Left lobe of liver (tissue), 2 donors: Measurements from ENCODE around the gene XPO4. TPM values are rescaled to one million over a fixed set of nuclear protein-coding genes. Genes with fewer than 3 reads are reported as not detected.

Experiments
- ATAC-seq: fragments of 200-7000 bp; cut with Tn5 transposase; one replicate; pipeline ENCODE4 v1.9.1; 2020; ENCODE audit warnings: mild to moderate bottlenecking, moderate library complexity
- DNase-seq: peaks from one replicate; pipeline ENCODE4 v3.0.0-alpha.2; 2020; ENCODE audit warnings: low spot score
- total RNA-seq: library from RNA; stranded (reverse); gene quantifications from one replicate; pipeline ENCODE4 v1.2.1, GENCODE V29; 2021
- donor health status: DM: no; HTN: no; CAD: no; lungs with moderate emphysema.
- donor health status: DM: no; HTN: yes; CAD: no.

XPO4 gene
- total RNA-seq, 1 donor from 2014 or later, result 5.2 TPM

DNA sequence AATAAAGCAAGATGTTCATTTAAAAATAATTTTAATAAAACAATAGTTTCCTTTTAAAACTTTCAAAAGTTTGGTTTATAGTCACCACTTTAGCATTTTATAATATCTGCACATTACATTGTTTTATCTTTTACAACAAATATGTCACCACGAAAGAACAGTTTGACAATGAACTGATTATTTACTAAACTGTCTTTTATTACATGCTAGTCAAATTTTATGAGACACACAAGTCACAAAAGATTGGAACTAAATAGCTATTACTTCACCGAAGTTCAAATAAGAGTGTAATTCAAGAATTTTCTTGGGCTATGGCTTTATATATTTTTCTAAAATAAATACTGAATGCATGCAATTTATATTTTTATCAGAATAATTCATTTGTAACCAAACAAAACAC lies 71.3 kb downstream of the XPO4 start:
- ATAC-seq, result no peak
- no peak for DNase-seq

DNA sequence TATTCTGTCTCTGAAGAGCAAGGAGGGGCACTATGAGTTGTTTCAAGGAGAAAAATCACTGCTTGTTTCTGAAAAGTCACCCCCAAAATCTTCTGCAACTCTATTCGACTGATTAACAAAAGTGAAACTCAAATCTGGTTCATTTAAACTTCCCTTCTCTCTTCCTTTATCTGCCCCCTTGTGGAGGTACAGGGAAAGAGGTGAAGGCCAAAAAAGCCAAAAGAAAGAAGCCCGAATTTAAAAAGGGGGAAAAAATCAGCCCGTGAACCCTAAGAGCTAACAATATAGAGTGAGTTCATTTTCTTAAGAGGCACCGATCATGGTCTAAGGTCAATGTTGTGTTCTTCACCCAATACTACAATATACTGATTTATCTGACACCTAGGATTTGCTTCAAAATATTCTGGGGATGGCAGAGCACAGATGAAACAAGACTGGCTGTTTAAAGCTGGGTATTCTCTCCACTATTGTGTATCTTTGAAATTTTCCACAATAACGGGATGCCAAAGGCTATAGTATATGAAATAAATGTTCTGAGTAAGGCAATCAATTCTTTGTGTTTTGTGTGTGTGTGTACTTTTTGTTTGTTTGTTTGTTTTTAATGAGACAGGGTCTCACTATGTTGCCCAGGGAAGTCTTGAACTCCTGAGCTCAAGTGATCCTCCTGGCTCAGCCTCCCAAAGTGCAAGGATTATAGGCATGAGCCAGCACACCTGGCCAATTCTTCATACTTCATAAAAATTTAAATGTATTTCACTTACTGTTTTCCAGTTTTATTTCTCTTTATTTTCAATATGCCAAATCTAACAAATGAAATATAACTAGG lies 73.8 kb downstream of the XPO4 start:
- DNase-seq, result no peak
- ATAC-seq, result peak; percentile 95

DNA sequence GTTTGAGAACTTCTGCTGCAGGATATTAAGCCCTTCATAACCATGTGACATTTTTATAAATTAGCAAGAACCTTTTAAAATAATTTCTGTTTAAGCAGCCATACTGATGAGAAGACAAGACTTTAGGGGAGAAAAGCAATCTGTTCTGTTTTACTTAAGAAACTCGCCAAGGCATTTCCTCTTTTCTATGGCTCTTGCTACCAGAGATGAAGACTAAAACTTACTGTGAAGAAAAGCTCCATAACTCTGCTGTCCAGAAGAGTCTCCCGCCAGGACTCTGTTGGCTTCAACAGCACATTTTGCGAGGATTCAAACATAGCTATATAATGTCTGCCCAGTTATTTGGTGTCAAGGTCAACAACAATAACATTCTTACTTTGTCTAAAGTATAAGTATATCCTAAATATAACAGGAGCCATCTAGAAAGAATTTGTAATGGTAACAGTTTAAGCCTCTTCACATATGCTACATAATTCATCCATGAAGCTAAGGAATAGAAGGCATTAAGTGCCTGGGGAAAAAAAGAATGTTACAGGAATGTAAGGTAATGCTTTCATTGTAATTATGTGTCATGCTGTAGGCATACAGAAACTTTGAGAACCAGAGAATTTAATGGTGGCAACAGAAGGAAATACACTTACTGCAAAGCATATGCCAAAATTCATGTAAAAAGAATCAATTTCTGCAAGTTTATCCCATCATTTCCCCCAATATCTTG lies 75.5 kb downstream of the XPO4 start:
- ATAC-seq (no peak), DNase-seq (no peak)

DNA sequence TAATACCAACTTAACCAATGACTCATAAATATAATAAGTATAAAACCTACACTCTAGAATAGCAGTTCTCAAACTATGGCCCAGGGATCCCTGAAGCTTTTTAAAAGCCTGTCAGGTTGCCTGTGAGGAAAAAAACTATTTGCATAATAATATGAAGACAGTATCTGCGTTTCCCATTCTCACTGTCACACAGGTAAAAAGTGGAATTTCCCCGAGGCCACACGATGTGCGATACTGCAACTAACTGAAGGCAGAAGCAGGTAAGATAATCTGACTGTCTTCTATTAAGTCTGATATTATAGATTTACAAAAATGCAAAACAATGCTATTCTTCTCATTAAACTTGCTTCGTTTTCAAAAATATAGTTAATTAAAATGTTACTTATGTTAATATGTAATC lies 76.2 kb downstream of the XPO4 start:
- ATAC-seq (no peak), DNase-seq (no peak)

DNA sequence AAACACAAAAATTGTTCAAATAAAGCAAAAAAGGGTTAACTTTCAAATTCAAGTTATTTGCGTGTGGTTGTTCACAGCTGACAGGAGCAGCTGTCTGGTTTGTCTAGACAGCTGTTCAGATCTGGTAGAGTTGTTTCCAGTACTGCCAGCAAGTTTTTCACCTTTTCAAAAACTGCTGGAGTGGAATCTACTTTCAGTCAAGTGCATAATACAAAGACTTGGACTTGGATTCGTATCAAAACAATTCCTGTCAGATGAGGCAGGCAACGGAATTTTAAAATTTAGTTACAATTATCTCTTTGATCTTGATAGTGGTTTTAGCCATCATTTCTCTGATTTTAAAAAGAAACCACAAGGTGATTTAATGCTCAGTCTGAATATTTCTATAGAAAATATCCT lies 77.1 kb downstream of the XPO4 start:
- ATAC-seq (no peak), DNase-seq (no peak)

DNA sequence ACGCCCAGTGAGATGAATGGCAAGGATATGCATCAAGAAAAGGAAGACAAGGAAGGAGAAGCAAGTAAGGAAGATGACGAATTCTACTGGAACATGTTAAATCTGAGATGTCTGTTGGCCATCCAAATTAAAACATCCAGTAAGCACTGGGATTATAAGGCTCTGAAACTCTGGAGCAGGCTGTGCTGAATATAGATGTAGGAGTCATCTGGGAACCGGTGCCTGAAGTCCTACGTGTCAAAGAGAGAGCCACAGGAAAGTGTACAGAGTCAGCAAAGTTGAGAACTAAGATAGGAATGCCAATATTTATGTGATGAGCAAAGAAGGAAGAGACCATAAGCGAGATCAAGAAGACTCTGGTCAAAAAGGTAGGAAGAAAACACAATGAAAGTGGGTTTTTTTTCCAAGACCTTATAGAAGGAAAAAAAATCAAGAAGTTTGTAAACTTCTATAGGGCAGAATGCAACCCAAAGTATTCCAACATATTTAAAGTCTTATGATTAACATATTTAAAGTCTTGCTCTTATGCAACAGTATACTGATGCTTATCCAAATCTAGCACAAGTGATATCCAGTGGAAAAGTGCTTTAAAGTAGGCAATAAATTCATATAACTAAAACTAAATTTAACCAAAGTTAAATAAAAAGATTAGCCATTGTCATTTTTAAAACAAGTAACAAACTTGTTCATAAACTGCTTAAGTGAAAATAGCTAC lies 77.6 kb downstream of the XPO4 start:
- DNase-seq, result no peak

DNA sequence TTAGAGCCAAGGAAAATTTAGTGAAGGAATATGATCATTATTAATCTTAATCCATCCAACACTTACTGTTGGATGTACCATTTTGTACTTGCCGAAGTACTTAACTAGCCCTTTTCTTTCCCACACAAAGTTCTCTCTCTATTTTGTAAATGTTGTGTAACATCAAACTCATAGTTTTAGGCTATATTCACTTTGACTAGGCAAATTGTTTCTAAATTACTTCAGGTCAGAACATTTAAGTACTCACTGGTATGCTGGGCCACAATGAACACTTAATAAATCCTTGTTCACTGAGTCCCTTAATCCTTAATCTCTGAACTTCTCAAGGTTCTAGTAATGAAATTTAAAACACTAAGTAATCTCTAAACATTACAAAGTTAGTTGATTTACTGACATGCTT lies 79.5 kb downstream of the XPO4 start:
- ATAC-seq (no peak), DNase-seq (no peak)

More for the DNA sequence above, 77.6 kb downstream of the XPO4 start:
- ATAC-seq, result no peak

DNA sequence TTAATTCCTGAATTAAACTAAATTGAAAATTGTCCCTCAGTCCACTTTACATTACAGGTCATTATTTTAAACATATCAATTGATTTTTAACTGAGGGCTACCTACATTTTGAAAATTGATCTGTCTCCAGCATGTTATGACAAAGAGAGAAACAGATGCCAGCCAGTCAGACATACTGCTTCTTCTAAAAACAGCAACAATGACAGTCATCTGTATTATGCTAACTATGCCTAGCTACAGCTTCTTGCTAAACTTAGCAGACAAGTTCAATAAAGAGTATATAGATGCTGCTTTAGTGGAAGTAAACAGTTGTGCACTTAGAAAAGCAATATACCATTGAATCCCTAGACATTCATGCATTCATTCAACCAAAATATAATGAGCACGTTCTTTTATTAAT lies 80.1 kb downstream of the XPO4 start:
- DNase-seq (no peak), ATAC-seq (no peak)

DNA sequence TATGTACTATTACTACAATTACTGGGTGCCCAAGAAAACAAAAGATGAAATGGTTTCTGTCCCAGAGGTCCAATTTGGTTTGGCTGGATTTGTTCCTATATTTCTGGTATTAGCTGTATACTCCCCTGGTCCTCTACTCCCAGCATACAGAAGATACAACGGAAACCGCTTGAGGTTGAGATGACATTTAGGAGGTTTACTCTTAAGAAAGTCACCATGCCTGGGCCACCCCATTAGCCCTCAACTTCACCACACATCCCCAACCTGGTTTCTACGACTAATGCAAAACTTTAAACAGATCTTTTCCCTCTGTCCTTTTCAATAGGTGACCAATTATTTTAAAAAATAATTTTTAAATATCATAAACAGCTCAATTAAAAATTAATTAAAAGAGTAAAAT lies 82.8 kb downstream of the XPO4 start:
- DNase-seq, result no peak
- ATAC-seq, result no peak

DNA sequence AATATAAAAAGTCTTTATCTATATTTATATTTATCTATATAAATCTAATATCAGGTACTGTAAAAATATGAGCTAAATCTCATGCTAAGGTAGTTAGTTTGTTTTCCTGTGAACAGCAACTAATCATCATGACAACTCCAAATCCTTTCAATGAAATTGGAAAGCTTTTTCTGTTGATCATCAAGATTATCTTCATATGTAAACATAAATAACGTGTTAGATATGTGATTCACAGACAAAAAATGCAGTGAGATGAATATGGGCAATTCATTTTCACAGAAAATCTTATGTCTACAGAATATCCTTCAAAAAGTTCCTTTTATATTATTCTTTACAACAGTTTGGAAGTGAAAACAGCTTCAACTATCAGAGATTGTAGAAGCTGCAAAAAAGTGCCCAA lies 87.1 kb downstream of the XPO4 start:
- DNase-seq, result no peak
- ATAC-seq, result no peak

DNA sequence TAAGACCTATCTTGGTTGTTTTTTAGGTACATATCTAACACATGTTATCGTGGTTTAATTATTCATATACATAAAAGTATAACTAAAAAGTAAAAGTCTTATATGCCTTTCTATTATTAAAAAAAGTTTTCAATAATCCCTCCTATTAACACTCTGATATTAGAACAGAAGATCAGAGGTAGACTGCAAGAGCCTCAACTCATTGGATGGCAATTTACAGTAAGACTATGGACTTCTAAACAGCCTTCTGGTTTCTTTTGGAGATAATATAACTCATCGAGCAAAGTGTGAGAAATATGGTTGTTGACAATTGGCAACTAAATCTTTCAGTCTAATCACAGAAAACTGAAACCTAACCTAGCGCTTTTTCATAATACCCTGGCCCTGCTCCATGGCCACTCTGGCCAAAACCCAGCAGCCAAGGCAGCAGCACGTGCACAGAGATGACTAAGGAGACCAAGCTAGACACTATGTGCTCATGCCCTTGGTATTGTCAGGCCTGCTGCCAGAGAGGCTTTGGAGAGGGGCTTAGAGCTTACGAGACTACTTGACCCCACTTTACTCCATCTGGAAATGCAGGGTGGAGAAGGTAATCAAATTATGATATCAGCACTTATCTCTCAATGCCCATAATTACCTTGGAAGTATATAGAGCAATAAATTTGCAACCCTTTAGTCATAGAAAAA lies 88.2 kb downstream of the XPO4 start:
- peak; percentile 73 for DNase-seq
- ATAC-seq, result peak; percentile 94

DNA sequence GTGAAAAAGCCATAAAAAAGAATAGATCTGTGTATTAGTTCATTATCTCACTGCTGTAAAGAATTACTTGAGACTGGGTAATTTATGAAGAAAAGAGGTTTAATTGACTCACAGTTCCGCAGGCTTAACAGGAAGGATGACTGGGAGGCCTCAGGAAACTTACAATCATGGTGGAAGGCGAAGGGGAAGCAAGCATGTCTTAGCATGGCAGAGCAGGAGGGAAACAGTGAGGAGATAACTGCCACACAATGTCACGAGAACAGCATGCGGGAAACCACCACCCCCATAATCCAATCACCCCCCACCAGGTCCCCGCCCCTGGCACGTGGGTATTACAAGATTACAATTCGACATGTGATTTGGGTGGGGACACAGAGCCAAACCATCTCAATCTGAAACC lies 89.7 kb downstream of the XPO4 start:
- ATAC-seq, result no peak
- no peak for DNase-seq

DNA sequence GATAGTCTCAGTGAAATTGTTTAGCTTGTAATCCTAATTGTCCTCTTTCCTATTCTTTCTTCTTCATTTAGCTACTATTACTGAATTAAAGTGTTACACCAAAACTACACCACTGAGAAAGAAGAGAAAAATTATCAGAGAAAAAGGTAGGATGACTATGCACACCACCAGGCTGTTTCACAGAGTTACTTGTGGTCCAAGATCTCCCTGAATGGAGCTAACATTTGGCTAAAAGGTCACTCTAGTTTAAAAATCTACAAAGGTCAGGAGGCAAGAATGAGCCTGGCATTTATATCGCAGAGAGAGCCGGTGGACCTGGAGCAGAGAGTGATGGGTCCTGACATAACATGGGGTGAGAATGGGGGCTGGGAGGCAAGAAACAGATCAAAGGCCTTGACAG lies 91.7 kb downstream of the XPO4 start:
- no peak for DNase-seq
- ATAC-seq, result no peak

DNA sequence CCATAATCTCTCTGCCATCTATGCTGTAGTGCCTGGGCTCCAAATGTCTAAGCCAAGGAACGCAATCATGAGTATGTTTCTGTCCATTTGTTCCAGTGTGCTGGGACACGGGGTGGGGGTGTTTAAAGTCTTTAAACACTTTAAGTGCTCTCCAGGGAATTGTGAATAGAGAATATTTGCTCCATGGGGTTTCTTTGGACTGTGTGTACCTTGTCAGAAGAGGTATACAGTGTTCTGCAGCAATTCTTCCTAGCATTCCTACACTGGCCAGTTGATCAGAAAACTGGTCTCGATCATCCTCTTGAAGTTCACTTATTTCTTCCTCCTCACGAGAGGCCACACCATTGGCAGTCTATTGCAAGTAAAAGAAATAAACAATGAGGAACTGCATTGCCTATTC lies 93.7 kb downstream of the XPO4 start:
- ATAC-seq (no peak), DNase-seq (no peak)

DNA sequence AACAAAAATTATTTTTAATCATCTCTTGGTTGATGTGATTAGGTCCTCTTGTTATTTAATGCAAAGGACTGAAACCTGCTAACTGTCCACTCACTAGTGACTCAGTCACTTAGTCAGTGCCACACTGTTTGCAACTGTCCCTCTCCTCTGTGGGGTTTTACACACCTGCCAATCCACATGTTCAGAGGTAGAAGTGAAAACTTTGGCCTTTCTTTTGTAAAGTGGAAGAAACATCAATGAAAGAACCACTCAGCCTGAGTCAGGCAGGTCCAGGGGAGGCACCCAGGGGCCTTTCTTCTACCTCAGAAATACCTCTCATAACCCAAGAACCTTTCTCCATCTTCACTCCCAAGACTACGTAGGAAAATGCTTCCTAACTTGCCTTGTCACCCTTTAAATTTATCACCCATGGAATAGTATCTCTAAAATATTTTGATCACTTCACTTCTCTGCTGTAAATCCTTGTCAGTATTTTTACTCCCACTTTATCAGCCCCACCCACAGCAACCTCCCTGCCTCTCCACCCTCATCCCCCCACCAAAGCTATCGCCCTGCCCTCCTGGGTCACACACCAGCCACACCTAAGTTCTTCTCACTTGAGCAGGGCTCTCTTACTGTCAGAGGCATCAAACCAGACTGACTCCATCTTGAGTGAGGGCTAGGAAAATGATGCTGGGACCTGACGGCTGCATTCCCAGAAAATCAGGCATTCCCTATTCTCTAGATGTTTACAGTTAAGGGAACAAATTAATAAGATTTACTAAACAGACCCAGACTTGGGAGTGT lies 99.2 kb downstream of the XPO4 start:
- DNase-seq, result no peak
- no peak for ATAC-seq

DNA sequence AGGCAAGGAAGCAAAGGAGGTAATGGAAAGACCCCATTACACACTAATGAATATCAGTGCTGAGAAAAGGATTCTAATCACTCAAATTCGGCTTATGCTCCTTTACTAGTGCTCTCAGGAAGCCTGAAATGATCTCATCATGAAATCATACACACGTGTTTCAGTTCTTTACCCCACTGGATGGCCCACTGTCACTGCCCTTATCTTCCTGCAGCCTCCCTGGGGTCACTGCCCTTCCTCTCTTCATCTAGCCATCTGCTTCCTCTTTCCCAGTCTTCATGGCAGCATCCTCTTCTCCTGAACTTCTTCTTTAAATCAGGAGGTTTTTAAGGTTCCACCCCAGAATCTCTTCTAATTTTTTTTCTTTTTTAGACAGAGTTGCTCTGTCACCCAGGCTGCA lies 100.8 kb downstream of the XPO4 start:
- peak; percentile 33 for ATAC-seq
- no peak for DNase-seq

DNA sequence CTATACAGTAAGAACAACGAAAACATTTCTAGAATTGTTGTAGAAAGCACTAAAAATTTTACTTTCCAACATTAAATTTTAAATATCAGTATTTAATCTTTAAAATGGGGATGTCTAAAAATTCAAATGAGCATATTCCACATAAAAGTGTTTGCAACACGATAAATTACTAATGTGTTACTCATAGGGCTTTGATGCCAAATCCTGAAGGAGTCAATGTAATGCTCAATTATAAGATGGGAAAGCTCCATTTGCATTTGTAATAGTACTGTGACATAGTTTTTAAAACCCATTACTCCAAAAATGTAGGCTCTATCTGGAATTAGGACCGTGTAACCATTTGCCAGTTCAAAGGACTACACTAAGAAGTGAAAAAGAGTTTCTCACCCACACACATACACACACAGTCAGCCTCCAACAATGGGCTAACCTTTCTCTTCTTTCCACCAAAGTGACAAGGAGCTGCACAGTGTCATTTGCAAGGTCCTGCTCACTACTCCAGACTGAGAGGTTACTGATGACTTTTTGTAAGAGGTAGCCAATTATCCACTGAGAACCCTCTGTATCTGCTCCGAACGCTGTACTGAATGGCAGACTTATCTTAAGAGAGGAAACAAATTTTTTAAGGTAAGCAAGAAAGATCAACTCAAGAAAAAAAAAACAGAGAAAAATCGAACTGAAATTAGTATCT lies 102.7 kb downstream of the XPO4 start:
- ATAC-seq (no peak), DNase-seq (no peak)

DNA sequence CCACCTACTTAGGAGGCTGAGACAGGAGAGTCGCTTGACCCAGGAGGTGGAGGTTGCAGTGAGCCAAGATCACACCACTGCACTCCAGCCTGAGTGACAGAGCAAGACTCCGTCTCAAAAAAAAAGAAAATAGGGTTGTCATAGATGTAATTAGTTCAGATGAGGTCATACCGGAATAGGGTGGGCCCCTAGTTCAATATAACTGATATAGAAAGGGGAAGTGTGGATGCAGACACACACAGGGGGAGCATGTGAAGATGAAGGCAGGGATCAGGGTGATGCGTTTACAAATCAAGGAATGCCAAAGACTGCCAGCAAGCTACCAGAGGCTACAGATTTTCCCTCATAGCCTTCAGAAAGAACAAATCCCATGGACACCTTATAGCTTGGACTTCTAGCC lies 104.5 kb downstream of the XPO4 start:
- no peak for ATAC-seq

DNA sequence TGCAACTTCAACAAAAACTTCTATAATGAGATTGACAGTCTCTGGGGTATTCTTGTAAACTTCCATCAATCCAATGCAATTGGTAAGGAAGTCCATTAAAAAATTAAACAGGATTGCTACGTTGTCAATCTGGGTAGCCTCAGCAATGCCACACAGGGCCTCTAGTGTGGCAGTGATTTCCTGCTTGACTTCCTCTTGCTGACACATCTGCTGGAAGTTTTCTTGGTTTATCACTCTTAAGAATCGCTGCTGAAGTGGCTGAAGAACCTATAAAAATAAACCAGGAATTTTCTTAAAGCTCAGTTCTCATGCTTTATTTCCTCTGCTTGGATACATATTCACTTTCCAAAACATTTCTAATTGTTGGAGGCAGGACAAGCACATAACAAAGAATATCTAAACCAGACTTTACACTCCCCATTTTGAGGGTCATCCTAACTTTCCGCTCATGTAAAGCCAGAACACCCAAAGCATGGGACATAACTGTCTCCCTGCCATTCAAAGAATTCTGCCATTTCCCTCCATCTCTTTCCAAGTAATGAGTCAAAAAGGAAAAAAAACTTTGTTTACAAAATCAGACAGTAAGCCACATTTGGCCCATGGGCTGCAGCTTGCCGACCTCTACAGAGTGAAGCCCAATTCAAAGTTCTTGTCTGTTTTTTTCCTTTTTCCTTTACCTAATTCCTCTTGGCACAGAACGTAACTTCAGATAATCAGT lies 105.6 kb downstream of the XPO4 start:
- no peak for DNase-seq
- ATAC-seq, result no peak

More for the DNA sequence above, 104.5 kb downstream of the XPO4 start:
- no peak for DNase-seq
